BE2C (cell line): ENCODE data around the gene SNAPC4.

Source experiments
- DNase-seq: peaks from one replicate; pipeline ENCODE4 v3.0.0-alpha.2; 2020
- H3K27me3 ChIP-seq: fragments of 250-450 bp; sonication (Bioruptor Pico); 2 replicates; pipeline ENCODE4 v1.5.1; 2020; ENCODE audit warnings: mild to moderate bottlenecking
- H3K36me3 ChIP-seq: fragments of 250-450 bp; sonication (Bioruptor Pico); 2 replicates; pipeline ENCODE4 v1.5.1; 2020; ENCODE audit warnings: mild to moderate bottlenecking
- H3K4me1 ChIP-seq: fragments of 250-450 bp; sonication (Bioruptor Pico); 2 replicates; pipeline ENCODE4 v1.5.1; 2020
- H3K4me3 ChIP-seq: 2 replicates; pipeline ENCODE4 v1.5.1; 2011; ENCODE audit warnings: low read depth, low read length
- H3K9me3 ChIP-seq: fragments of 250-450 bp; sonication (Bioruptor Pico); 2 replicates; pipeline ENCODE4 v1.5.1; 2020
- CTCF ChIP-seq: IDR thresholded peaks from 2 replicates; pipeline ENCODE4 v1.5.1; 2012; ENCODE audit warnings: mild to moderate bottlenecking, low read depth, low read length

Gene SNAPC4

GRCh38 chr9:136392538-136393449 lies 7.2 kb downstream of the SNAPC4 start:
- DNase-seq, result no peak
- no peak overlapping the region for H3K4me3 ChIP-seq
- no peaks in the 10 kb centered on the region for H3K9me3 ChIP-seq
- no peak for TF ChIP-seq CTCF
- peaks cover 90% of the 10 kb centered on the region for H3K36me3 ChIP-seq
- no peaks in the 10 kb centered on the region for H3K4me1 ChIP-seq
- no peaks in the 10 kb centered on the region for H3K27me3 ChIP-seq

- no peak for TF ChIP-seq CTCF
- Histone ChIP-seq H3K27me3 (no peaks in the 10 kb centered on the region), H3K36me3 (peaks cover 94% of the 10 kb centered on the region)
These were observed 8.0 kb downstream of the SNAPC4 start for GRCh38 chr9:136391737-136392537.

GRCh38 chr9:136389396-136389795 lies 10.6 kb downstream of the SNAPC4 start:
- Histone ChIP-seq H3K36me3 (peaks cover 85% of the 10 kb centered on the region), H3K4me1 (no peaks in the 10 kb centered on the region), H3K4me3 (no peak overlapping the region), H3K9me3 (no peaks in the 10 kb centered on the region), H3K27me3 (no peaks in the 10 kb centered on the region)
- TF ChIP-seq CTCF, result no peak
- DNase-seq, result no peak

More at GRCh38 chr9:136391737-136392537, 8.0 kb downstream of the SNAPC4 start:
- H3K4me3 ChIP-seq, result no peak overlapping the region
- no peak for DNase-seq
- H3K9me3 ChIP-seq, result no peaks in the 10 kb centered on the region
- H3K4me1 ChIP-seq, result no peaks in the 10 kb centered on the region

GRCh38 chr9:136387217-136387616 lies 12.8 kb downstream of the SNAPC4 start:
- H3K4me1 ChIP-seq, result no peaks in the 10 kb centered on the region
- H3K36me3 ChIP-seq, result peaks cover 82% of the 10 kb centered on the region
- TF ChIP-seq CTCF, result no peak
- no peaks in the 10 kb centered on the region for H3K27me3 ChIP-seq
- H3K4me3 ChIP-seq, result no peak overlapping the region
- DNase-seq, result no peak
- no peaks in the 10 kb centered on the region for H3K9me3 ChIP-seq

- H3K27me3 ChIP-seq, result no peaks in the 10 kb centered on the region
- no peak for TF ChIP-seq CTCF
- no peaks in the 10 kb centered on the region for H3K9me3 ChIP-seq
- H3K4me3 ChIP-seq, result no peak overlapping the region
- DNase-seq, result no peak
- no peaks in the 10 kb centered on the region for H3K4me1 ChIP-seq
- H3K36me3 ChIP-seq, result peaks cover 81% of the 10 kb centered on the region
These were observed 14.0 kb downstream of the SNAPC4 start for GRCh38 chr9:136386018-136386417.

GRCh38 chr9:136385015-136385414 lies 15.0 kb downstream of the SNAPC4 start:
- DNase-seq, result no peak
- no peaks in the 10 kb centered on the region for H3K27me3 ChIP-seq
- H3K4me1 ChIP-seq, result no peaks in the 10 kb centered on the region
- no peaks in the 10 kb centered on the region for H3K9me3 ChIP-seq
- H3K4me3 ChIP-seq, result no peak overlapping the region
- TF ChIP-seq CTCF, result no peak
- H3K36me3 ChIP-seq, result peaks cover 85% of the 10 kb centered on the region
